BLaER1 (cell line): ENCODE results near the gene TSPAN19.
"Not testable (repeated sequence)": the region's sequence is repeated elsewhere in the genome, so short reads cannot be mapped to it uniquely, and the experiment has no call there.

Source experiments
- H3K27ac ChIP-seq: shearing (Covaris generic); formaldehyde crosslinking; 2 replicates; pipeline ENCODE4 v1.8.1; 2022
- H3K27me3 ChIP-seq: shearing (Covaris generic); formaldehyde crosslinking; 2 replicates; pipeline ENCODE4 v1.8.1; 2022
- H3K36me3 ChIP-seq: shearing (Covaris generic); formaldehyde crosslinking; 2 replicates; pipeline ENCODE4 v1.8.1; 2022
- H3K4me1 ChIP-seq: shearing (Covaris generic); formaldehyde crosslinking; 2 replicates; pipeline ENCODE4 v1.8.1; 2022
- H3K4me2 ChIP-seq: shearing (Covaris generic); formaldehyde crosslinking; 2 replicates; pipeline ENCODE4 v1.8.1; 2022
- H3K4me3 ChIP-seq: shearing (Covaris generic); formaldehyde crosslinking; 2 replicates; pipeline ENCODE4 v1.8.1; 2022
- H3K9ac ChIP-seq: shearing (Covaris generic); formaldehyde crosslinking; 2 replicates; pipeline ENCODE4 v1.8.1; 2022
- H3K9me3 ChIP-seq: shearing (Covaris generic); formaldehyde crosslinking; 2 replicates; pipeline ENCODE4 v1.8.1; 2022
- H4K20me1 ChIP-seq: shearing (Covaris generic); formaldehyde crosslinking; 2 replicates; pipeline ENCODE4 v1.8.1; 2022
- Cebpa-rat ChIP-seq: shearing (Covaris generic); IDR thresholded peaks from 2 replicates; pipeline ENCODE4 v1.8.1; 2022

The TSPAN19 gene

DNA sequence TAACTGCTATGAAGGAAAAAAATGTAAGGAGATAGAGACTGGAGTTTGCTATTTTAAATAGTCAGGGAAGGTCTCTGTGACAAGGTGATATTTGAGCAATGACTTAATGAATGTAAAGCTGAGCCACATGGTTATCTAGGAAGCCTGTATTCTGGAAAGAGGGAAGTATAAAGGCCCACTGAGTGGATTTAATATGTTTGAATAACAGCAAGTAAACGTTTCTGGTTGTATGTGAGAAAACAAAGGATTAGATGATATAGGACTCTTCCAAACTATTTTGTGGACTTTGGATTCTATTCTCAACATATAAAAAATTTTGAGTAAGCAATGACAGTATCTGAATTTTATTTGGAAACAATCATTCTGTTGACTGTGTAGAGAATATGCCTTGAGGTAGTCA lies 5.3 kb upstream of the TSPAN19 start:
- Histone ChIP-seq H3K27ac (no peak overlapping the region), H3K9me3 (no peaks in the 10 kb centered on the region)
- no peak for TF ChIP-seq Cebpa-rat

DNA sequence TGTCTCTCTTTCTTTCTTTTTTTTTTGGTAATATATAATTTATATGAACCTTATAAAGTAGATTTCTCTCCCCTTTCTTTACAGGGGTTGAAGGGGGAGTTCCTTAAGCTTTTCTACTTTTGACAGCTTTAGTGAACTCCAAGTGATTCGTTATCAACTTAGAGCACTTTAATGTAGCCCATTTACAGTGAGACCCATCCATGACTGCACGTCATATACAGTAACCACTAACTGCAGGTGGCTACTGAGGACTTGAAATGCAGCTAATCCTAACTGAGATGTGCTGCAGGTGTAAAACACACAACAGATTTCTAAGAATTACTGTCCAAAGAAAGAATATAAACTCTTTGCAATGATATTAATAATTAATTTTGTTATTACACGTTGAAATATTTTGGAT lies 656 bp upstream of the TSPAN19 start:
- H3K9me3 ChIP-seq: no peaks in the 10 kb centered on the region
- no peaks in the 10 kb centered on the region for H3K27me3 ChIP-seq
- H3K4me1 ChIP-seq: 0 out of 2 replicates have a peak, but pooled peaks cover 8% of the 10 kb centered on the region
- no peak overlapping the region for H3K27ac ChIP-seq
- peak overlapping the region; percentile 61 for H3K4me2 ChIP-seq
- H3K9ac ChIP-seq: no peak overlapping the region
- H3K36me3 ChIP-seq: no peaks in the 10 kb centered on the region
- H4K20me1 ChIP-seq: no peaks in the 10 kb centered on the region
- peak overlapping the region; percentile 66 for H3K4me3 ChIP-seq
- TF ChIP-seq Cebpa-rat: no peak

More for the DNA sequence above, 5.3 kb upstream of the TSPAN19 start:
- H3K9ac ChIP-seq: no peak overlapping the region
- no peaks in the 10 kb centered on the region for H4K20me1 ChIP-seq
- no peaks in the 10 kb centered on the region for H3K36me3 ChIP-seq
- 0 out of 2 replicates have a peak, but pooled peaks cover 5% of the 10 kb centered on the region for H3K4me1 ChIP-seq
- no peak overlapping the region for H3K4me2 ChIP-seq
- H3K4me3 ChIP-seq: no peak overlapping the region
- H3K27me3 ChIP-seq: no peaks in the 10 kb centered on the region

DNA sequence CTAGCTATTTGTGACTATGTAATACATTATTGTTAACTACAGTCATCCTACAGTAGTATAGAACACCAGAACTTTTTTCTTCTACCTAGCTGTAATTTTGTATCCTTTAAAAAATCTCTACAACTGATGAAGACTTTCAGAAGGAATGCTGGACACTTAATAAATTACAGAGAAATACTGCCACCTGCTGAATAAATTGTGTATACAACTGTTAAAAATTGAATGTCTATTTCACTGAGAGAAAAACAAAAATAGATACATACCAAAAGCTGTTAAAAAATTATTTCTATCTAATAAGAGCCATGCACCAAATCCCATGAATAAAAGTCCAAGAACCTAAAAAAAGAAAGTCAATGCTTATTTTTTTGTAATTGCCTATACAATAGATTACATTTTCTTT lies 6.6 kb downstream of the TSPAN19 start:
- Histone ChIP-seq H3K27me3 (no peaks in the 10 kb centered on the region), H3K4me2 (no peak overlapping the region), H3K4me1 (no peaks in the 10 kb centered on the region), H3K4me3 (no peak overlapping the region), H4K20me1 (no peaks in the 10 kb centered on the region), H3K9me3 (no peaks in the 10 kb centered on the region), H3K9ac (no peak overlapping the region), H3K36me3 (no peaks in the 10 kb centered on the region), H3K27ac (no peak overlapping the region)
- TF ChIP-seq Cebpa-rat: no peak

DNA sequence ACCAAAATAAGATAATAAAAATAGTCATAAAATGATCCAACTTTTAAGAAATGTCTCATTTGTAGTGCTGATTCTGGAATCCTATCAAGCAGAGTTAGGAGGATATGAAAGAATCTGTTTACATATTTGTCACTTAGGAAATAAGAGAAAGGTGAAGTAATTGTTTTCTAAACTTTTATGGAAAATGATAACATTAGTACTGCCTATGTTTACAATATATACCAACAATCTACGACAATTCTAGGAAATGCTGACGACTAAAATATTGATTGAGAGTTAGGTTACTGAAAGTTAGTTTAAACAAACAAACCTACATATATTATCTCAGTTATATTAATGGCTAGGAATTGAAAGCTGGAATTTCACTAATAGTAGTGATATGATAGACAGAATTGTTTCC lies 18.0 kb downstream of the TSPAN19 start:
- Histone ChIP-seq H3K9me3 (no peaks in the 10 kb centered on the region), H3K4me2 (no peak overlapping the region), H3K4me3 (no peak overlapping the region), H3K36me3 (no peaks in the 10 kb centered on the region), H3K4me1 (no peaks in the 10 kb centered on the region), H3K27ac (no peak overlapping the region), H4K20me1 (no peaks in the 10 kb centered on the region), H3K27me3 (no peaks in the 10 kb centered on the region), H3K9ac (no peak overlapping the region)
- TF ChIP-seq Cebpa-rat: no peak

DNA sequence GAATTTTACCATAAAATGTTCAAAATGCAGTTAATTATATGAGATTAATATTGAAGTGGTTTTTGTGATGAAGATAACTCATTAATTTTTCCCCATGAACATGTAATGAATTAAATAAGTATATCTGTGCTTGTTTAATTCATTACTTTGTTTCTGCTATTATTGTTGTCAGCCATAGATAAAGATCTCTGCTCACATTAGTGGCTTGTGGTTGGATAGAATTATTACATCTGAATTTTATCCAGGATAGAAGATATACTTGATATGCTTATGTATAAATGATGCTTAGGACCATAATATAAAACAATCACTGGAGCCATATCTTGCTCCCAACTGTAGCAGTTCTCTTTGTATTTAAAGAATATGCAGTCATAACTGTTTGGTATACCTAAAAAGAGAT lies 18.5 kb downstream of the TSPAN19 start:
- H3K36me3 ChIP-seq: no peaks in the 10 kb centered on the region
- H3K9ac ChIP-seq: no peak overlapping the region
- no peaks in the 10 kb centered on the region for H3K4me1 ChIP-seq
- H3K27ac ChIP-seq: no peak overlapping the region
- H3K4me2 ChIP-seq: no peak overlapping the region
- H3K9me3 ChIP-seq: no peaks in the 10 kb centered on the region
- no peak overlapping the region for H3K4me3 ChIP-seq
- no peaks in the 10 kb centered on the region for H3K27me3 ChIP-seq
- no peaks in the 10 kb centered on the region for H4K20me1 ChIP-seq
- TF ChIP-seq Cebpa-rat: no peak

DNA sequence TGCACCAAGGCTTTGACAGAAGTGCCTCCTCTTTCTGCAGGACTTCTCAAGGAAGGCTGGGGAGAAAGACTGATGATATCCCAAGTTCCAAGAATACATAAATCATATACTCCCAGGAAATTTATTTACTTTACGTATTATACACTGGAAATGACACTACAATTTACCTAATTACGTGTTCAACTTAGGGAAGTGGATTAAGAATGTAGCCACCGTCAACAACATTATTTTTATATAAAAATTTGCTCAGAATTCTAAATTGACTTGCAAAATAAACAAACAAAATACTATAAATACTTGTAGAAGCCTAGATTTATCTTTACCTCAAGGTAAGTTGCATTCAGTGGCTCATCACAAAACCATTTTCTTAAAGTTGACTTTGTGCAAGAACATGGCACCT lies 18.9 kb downstream of the TSPAN19 start:
- Histone ChIP-seq H3K4me3 (no peak overlapping the region), H3K4me2 (no peak overlapping the region), H3K4me1 (no peaks in the 10 kb centered on the region), H3K9me3 (no peaks in the 10 kb centered on the region), H3K36me3 (no peaks in the 10 kb centered on the region), H3K27ac (no peak overlapping the region), H3K27me3 (no peaks in the 10 kb centered on the region), H4K20me1 (no peaks in the 10 kb centered on the region), H3K9ac (no peak overlapping the region)
- TF ChIP-seq Cebpa-rat: no peak

DNA sequence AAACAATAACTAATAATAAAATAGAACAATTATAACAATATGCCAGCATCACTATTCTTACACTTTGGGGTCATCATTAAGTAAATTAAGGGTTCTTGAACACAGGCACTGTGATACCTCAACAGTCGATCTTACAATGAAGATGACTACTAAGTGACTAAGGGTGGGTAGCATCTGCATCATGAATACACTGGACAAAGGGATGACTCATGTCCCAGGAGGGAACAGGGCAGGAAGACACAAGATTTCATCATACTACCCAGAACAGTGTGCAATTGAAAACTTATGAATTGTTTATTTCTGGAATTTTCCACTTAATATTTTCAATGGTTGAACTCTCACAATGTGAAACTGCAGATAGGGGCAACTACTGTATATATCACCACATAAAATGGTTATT lies 19.7 kb downstream of the TSPAN19 start:
- no peak overlapping the region for H3K4me2 ChIP-seq
- no peaks in the 10 kb centered on the region for H3K36me3 ChIP-seq
- H3K27ac ChIP-seq: no peak overlapping the region
- TF ChIP-seq Cebpa-rat: no peak
- H4K20me1 ChIP-seq: no peaks in the 10 kb centered on the region
- no peak overlapping the region for H3K9ac ChIP-seq
- H3K27me3 ChIP-seq: no peaks in the 10 kb centered on the region
- no peak overlapping the region for H3K4me3 ChIP-seq
- no peaks in the 10 kb centered on the region for H3K9me3 ChIP-seq
- no peaks in the 10 kb centered on the region for H3K4me1 ChIP-seq

DNA sequence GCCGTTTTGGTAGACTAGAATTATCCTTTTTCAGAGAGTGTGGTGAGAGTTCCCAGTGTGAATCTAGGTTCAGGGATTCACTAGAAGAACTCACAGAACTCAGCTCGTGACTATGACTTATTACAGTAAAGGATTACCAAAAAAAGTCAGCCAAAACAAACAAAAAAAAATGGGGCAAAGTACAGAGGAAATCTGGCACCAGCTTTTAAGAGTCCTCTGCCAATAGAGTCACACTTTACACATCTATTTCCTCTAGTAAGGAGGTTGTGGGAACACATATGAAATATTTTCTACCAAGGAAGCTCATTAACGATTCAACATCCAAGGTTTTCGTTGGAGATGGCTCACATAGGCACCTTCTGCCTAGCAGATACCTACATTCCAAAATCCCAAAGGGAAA lies 28.2 kb downstream of the TSPAN19 start:
- H3K4me2 ChIP-seq: no peak overlapping the region
- no peak overlapping the region for H3K9ac ChIP-seq
- no peaks in the 10 kb centered on the region for H3K27me3 ChIP-seq
- H3K36me3 ChIP-seq: no peaks in the 10 kb centered on the region
- H3K4me3 ChIP-seq: no peak overlapping the region
- no peaks in the 10 kb centered on the region for H4K20me1 ChIP-seq
- H3K9me3 ChIP-seq: no peaks in the 10 kb centered on the region
- no peak overlapping the region for H3K27ac ChIP-seq
- H3K4me1 ChIP-seq: no peaks in the 10 kb centered on the region
- TF ChIP-seq Cebpa-rat: no peak

DNA sequence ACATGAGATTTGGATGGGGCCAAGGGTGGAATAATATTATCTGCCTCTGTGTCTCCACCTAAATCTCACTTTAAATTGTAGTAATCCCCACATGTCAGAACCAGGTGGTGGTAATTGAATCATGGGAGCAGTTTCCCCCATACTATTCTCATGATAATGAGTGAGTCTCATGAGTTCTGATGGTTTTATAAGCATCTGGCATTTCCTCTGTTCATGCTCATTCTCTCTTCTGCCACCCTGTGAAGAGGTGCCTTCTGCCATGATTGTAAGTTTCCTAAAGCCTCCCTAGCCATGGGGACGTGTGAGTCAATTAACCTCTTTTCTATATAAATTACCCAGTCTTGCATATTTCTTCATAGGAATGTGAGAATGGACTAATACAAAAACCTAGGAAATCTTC lies 29.9 kb downstream of the TSPAN19 start:
- Histone ChIP-seq H3K9me3 (no peaks in the 10 kb centered on the region), H3K9ac (no peak overlapping the region), H3K27ac (no peak overlapping the region), H3K4me1 (no peaks in the 10 kb centered on the region), H3K36me3 (no peaks in the 10 kb centered on the region), H4K20me1 (no peaks in the 10 kb centered on the region), H3K4me3 (no peak overlapping the region), H3K27me3 (no peaks in the 10 kb centered on the region), H3K4me2 (no peak overlapping the region)
- TF ChIP-seq Cebpa-rat: no peak

DNA sequence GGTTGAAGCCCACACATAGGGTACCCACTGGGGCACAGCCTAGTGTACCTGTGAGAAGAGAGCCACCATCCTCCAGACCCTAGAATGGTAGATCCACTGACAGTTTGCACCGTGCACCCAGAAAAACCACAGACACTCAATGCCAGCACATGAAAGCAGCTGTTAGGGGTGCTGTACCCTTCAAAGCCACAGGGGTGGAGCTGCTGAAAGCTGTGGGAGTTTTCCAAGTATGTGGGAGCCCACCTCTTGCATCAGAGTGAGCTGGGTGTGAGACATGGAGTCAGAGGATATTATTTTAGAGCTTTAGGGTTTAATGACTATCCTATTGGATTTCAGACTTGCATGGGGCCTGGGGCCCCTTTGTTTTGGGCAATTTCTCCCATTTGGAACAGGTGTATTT lies 30.5 kb downstream of the TSPAN19 start:
- H3K9me3 ChIP-seq: no peaks in the 10 kb centered on the region
- no peaks in the 10 kb centered on the region for H3K27me3 ChIP-seq
- no peak overlapping the region for H3K4me3 ChIP-seq
- H3K4me2 ChIP-seq: no peak overlapping the region
- H3K4me1 ChIP-seq: no peaks in the 10 kb centered on the region
- H3K27ac ChIP-seq: no peak overlapping the region
- no peak for TF ChIP-seq Cebpa-rat
- no peak overlapping the region for H3K9ac ChIP-seq
- no peaks in the 10 kb centered on the region for H4K20me1 ChIP-seq
- H3K36me3 ChIP-seq: no peaks in the 10 kb centered on the region

DNA sequence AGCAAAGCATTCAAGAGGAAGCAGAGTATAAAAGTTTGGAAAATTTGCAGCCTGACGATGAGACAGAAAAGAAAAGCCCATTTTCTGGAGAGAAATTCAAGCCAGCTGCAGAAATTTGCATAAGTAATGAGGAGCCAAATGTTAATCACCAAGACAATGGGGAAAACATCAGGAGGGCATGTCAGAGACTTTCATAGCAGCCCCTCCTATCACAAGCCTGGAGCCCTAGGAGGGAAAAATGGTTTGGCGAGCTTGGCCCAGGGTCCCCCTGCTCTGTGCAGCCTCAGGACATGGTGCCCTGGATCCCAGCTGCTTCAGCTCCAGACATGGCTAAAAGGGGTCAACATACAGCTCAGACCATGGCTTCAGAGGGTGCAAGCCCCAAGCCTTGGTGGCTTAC lies 31.0 kb downstream of the TSPAN19 start:
- H3K4me2 ChIP-seq, H3K4me3 ChIP-seq, H3K9ac ChIP-seq, H3K27ac ChIP-seq, H3K36me3 ChIP-seq, H4K20me1 ChIP-seq, H3K27me3 ChIP-seq, H3K4me1 ChIP-seq, H3K9me3 ChIP-seq: not testable (repeated sequence)
